Trophoblast cell (in vitro differentiated cells and primary cell): Measurements from ENCODE around the gene TCP11.

Experiments
- DNase-seq, 2 donors: peaks; one replicate each; pipeline ENCODE4 v3.0.0-alpha.2; 2016
- H2AFZ ChIP-seq: 2 replicates; pipeline ENCODE4 v1.6.1; 2013; ENCODE audit warnings: low read length, moderate library complexity, mild to moderate bottlenecking; ENCODE audit not compliant: insufficient read depth, poor library complexity
- H2AK5ac ChIP-seq: 2 replicates; pipeline ENCODE4 v1.6.1; 2013; ENCODE audit warnings: mild to moderate bottlenecking, low read length
- H2BK120ac ChIP-seq: 2 replicates; pipeline ENCODE4 v1.6.1; 2013; ENCODE audit warnings: low read length, mild to moderate bottlenecking, moderate library complexity; ENCODE audit not compliant: insufficient read depth, poor library complexity
- H2BK12ac ChIP-seq: 2 replicates; pipeline ENCODE4 v1.6.1; 2013; ENCODE audit warnings: mild to moderate bottlenecking, low read length, moderate library complexity
- H2BK5ac ChIP-seq: 2 replicates; pipeline ENCODE4 v1.6.1; 2013; ENCODE audit warnings: low read length, low read depth, moderate library complexity, mild to moderate bottlenecking; ENCODE audit not compliant: poor library complexity
- H3K14ac ChIP-seq: 2 replicates; pipeline ENCODE4 v1.6.1; 2013; ENCODE audit warnings: mild to moderate bottlenecking, low read length
- H3K18ac ChIP-seq: 2 replicates; pipeline ENCODE4 v1.6.1; 2013; ENCODE audit warnings: mild to moderate bottlenecking, low read length
- H3K23ac ChIP-seq: 2 replicates; pipeline ENCODE4 v1.6.1; 2013; ENCODE audit warnings: low read length
- H3K27ac ChIP-seq: 2 replicates; pipeline ENCODE4 v1.5.1; 2013; ENCODE audit warnings: low read depth, mild to moderate bottlenecking, inconsistent platforms, low read length, moderate library complexity
- H3K27me3 ChIP-seq: 2 replicates; pipeline ENCODE4 v1.6.1; 2013; ENCODE audit warnings: inconsistent platforms, mild to moderate bottlenecking, low read length, moderate library complexity; ENCODE audit not compliant: insufficient read depth
- H3K36me3 ChIP-seq, 2 experiments: 1 replicate in 1 of 2; 2 replicates in 1 of 2; pipeline ENCODE4 v1.6.1; 2013; ENCODE audit warnings: low read length in 2 of 2, mild to moderate bottlenecking in 2 of 2, moderate library complexity in 1 of 2; ENCODE audit not compliant: insufficient read depth in 2 of 2, control insufficient read depth in 1 of 2
- H3K4ac ChIP-seq: 2 replicates; pipeline ENCODE4 v1.6.1; 2013; ENCODE audit warnings: low read depth, mild to moderate bottlenecking, low read length, moderate library complexity
- H3K4me1 ChIP-seq, 2 experiments: 1 replicate in 1 of 2; 2 replicates in 1 of 2; pipeline ENCODE4 v1.6.1; 2013; ENCODE audit warnings: low read length in 2 of 2, mild to moderate bottlenecking in 2 of 2, moderate library complexity in 1 of 2; ENCODE audit not compliant: insufficient read depth in 2 of 2, control insufficient read depth in 1 of 2
- H3K4me2 ChIP-seq: 2 replicates; pipeline ENCODE4 v1.6.1; 2013; ENCODE audit warnings: inconsistent platforms, mild to moderate bottlenecking, low read length, moderate library complexity
- H3K4me3 ChIP-seq: 2 replicates; pipeline ENCODE4 v1.5.1; 2013; ENCODE audit warnings: mild to moderate bottlenecking, low read depth, low read length, inconsistent platforms
- H3K79me1 ChIP-seq: one replicate; pipeline ENCODE4 v1.6.1; 2013; ENCODE audit warnings: low read length
- H3K79me2 ChIP-seq: 2 replicates; pipeline ENCODE4 v1.6.1; 2013; ENCODE audit warnings: low read length, mild to moderate bottlenecking; ENCODE audit not compliant: control insufficient read depth, insufficient read depth, poor library complexity
- H3K9ac ChIP-seq: 2 replicates; pipeline ENCODE4 v1.6.1; 2013; ENCODE audit warnings: mild to moderate bottlenecking, low read length
- H3K9me3 ChIP-seq: 2 replicates; pipeline ENCODE4 v1.6.1; 2013; ENCODE audit warnings: low read depth, mild to moderate bottlenecking, control low read depth, inconsistent platforms, low read length; ENCODE audit not compliant: insufficient read depth
- H4K12ac ChIP-seq: 2 replicates; pipeline ENCODE4 v1.6.1; 2013; ENCODE audit warnings: low read depth, mild to moderate bottlenecking, low read length, moderate library complexity
- H4K8ac ChIP-seq: 2 replicates; pipeline ENCODE4 v1.6.1; 2013; ENCODE audit warnings: low read depth, mild to moderate bottlenecking, low read length, moderate library complexity
- H4K91ac ChIP-seq: one replicate; pipeline ENCODE4 v1.6.1; 2013; ENCODE audit warnings: low read depth, mild to moderate bottlenecking, low read length, moderate library complexity
- WGBS: extraction: QIAGEN DNeasy Blood & Tissue Kit; methylation state at CpG from one replicate; pipeline ENCODE4 v1.1.7; 2013; ENCODE audit warnings: missing lambda C conversion rate; ENCODE audit not compliant: insufficient read length, insufficient coverage; ENCODE audit errors: extremely low coverage; 5-methylcytosine and 5-hydroxymethylcytosine counted together

The TCP11 gene

DNA sequence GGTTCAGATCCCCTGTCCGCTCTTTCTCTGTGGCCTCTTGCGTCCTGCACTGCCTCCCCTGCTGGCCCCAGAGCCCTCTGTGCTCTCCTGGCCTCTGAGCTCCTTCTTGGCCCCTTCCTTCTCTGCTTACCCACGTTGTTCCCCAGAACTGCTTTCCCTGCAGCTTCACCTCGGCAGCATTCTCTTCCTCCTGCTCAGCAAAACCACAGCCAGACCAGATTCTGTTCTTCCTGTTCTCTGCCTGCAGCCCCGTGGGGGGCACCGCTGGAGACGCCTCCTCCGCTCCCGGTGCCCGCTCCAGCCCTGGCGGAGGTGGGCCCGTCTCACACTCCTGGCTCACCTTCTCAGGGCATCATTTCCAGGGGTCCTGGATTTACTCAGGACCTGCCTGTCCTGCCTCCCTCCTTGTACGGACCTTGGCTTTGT lies 59.7 kb downstream of the TCP11 start:
- Histone ChIP-seq H3K9me3 (peaks cover 6% of the 10 kb centered on the region), H3K9ac (no peak overlapping the region), H3K18ac (no peak overlapping the region), H3K14ac (no peak overlapping the region), H3K23ac (no peak overlapping the region), H2AK5ac (no peak overlapping the region), H2BK120ac (no peak overlapping the region), H2AFZ (no peak overlapping the region), H3K4ac (no peak overlapping the region), H3K79me2 (no peaks in the 10 kb centered on the region), H3K4me1 (no peaks in the 10 kb centered on the region), H4K12ac (no peak overlapping the region), H3K27me3 (no peaks in the 10 kb centered on the region), H4K91ac (no peak overlapping the region), H2BK5ac (no peak overlapping the region), H3K4me2 (no peak overlapping the region), H3K27ac (no peak overlapping the region), H3K79me1 (no peaks in the 10 kb centered on the region), H3K36me3 (peaks cover 99% of the 10 kb centered on the region in 2 experiments), H4K8ac (no peak overlapping the region), H3K4me3 (no peak overlapping the region), H2BK12ac (no peak overlapping the region)
- WGBS, result no CpG with 5 or more reads among the region's 13 CpGs
- DNase-seq, result no peak

DNA sequence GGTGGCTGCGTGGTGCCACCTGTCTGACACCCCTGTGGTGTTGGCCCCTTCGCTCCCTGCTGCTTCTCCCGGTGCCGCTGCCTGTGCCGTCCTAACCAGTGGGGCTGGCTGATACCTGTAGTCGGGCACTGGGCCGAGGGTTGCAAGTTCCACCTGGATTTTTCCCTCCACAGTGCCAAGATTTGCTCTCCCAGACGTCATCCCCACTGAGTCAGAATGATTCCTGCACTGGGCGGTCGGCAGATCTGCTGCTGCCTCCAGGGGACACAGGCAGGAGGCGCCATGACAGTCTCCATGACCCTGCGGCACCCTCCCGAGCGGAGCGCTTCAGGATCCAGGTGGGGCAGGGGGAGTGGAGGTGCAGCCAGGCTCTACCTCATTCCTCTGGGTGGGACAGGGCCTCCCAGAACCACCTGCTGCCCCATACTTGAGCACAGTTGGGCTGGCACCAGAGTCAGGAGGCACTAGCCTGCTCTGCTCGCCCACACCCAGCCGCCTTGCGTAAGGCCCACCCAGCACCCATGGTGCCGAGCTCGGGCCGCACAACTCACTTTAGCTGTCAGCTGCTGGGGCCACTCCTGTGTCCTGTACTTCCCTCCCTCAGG lies 60.2 kb downstream of the TCP11 start:
- Histone ChIP-seq H3K23ac (no peak overlapping the region), H3K14ac (no peak overlapping the region), H2AK5ac (no peak overlapping the region), H3K4me3 (no peak overlapping the region), H2BK5ac (no peak overlapping the region), H3K27me3 (no peaks in the 10 kb centered on the region), H4K8ac (no peak overlapping the region), H2BK120ac (no peak overlapping the region), H2BK12ac (no peak overlapping the region), H3K36me3 (peaks cover 97 to 99% of the 10 kb centered on the region in 2 experiments), H4K12ac (no peak overlapping the region), H3K79me2 (no peaks in the 10 kb centered on the region), H4K91ac (no peak overlapping the region), H3K27ac (no peak overlapping the region), H3K9me3 (peaks cover 6% of the 10 kb centered on the region), H3K9ac (no peak overlapping the region), H3K4me1 (no peaks in the 10 kb centered on the region), H3K18ac (no peak overlapping the region), H3K79me1 (no peaks in the 10 kb centered on the region), H3K4me2 (no peak overlapping the region), H3K4ac (no peak overlapping the region), H2AFZ (no peak overlapping the region)
- WGBS, result no CpG with 5 or more reads among the region's 21 CpGs
- DNase-seq, result no peak

DNA sequence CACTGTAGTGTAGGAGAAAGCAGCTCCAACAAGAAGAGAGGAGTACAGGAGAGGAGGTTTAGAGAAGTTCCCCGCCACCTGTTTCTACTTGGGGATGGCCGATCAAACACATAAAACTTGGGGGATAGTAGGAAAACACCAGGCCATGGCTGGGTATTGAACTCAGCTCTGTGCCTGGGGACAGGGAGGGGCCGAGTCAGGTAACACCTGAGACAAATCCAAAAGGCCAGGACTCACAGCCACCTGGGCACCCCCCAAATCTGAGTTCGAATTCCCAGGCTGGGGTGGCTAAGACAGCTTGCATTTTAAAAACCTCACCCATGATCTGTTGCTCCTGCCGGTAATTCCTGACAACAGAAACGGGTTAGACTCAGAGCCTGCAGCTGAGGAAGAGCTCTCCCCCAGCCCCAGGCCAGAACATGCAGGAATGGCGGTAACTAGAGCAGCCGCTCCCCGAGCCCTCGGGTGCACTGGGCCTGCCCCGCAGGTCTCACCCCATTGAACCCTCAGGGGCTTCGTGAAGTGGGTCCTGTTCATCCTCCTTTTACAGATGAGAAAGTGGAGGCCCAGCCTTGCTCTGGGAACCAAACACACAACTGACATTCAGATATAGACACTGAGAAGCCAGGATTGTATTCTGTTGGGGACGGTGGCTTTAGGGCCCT lies 61.0 kb downstream of the TCP11 start:
- Histone ChIP-seq H3K27me3 (no peaks in the 10 kb centered on the region), H3K23ac (no peak overlapping the region), H3K36me3 (peaks cover 95 to 97% of the 10 kb centered on the region in 2 experiments), H3K18ac (no peak overlapping the region), H2AFZ (no peak overlapping the region), H3K4me3 (no peak overlapping the region), H2BK12ac (no peak overlapping the region), H3K27ac (no peak overlapping the region), H2BK5ac (no peak overlapping the region), H3K9me3 (peaks cover 6% of the 10 kb centered on the region), H2BK120ac (no peak overlapping the region), H3K79me2 (no peaks in the 10 kb centered on the region), H4K8ac (no peak overlapping the region), H3K14ac (no peak overlapping the region), H3K4me1 (no peaks in the 10 kb centered on the region), H3K79me1 (no peaks in the 10 kb centered on the region), H3K4ac (no peak overlapping the region), H3K9ac (no peak overlapping the region), H4K12ac (no peak overlapping the region), H3K4me2 (no peak overlapping the region), H2AK5ac (no peak overlapping the region), H4K91ac (no peak overlapping the region)
- DNase-seq, result no peak
- no CpG with 5 or more reads among the region's 13 CpGs for WGBS

DNA sequence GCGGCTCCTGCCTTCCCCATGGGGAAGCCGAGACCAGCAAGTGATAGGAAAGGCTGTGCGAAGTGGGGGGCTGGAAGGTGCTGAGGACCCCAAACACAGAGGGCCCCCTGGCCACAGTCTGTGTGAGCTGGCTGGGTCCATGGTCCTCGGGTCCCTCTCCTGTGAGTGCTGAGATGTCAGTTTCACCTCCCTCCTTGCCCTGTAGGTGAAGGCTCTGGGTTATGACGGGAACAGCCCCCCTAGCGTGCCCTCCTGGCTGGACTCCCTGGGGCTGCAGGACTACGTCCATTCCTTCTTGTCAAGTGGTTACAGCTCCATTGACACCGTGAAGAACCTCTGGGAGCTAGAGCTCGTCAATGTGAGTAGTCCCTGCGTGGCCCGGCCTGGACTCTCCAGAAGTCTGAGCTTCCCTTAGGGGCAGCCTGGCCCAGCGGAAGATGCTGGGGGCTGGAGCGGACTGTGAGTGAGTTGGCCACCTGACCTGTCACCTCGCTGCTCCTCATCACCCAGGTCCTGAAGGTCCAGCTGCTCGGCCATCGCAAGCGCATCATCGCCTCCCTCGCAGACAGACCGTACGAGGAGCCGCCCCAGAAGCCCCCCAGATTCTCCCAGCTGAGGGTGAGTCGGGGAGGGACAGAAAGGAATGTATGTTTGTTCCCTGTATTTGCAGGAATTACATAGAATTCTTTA lies 61.7 kb downstream of the TCP11 start:
- H3K79me2 ChIP-seq, result no peaks in the 10 kb centered on the region
- no peak overlapping the region for H4K12ac ChIP-seq
- peaks cover 92 to 94% of the 10 kb centered on the region in 2 experiments for H3K36me3 ChIP-seq
- no peak overlapping the region for H2AK5ac ChIP-seq
- no CpG with 5 or more reads among the region's 23 CpGs for WGBS
- no peak for DNase-seq
- H4K8ac ChIP-seq, result no peak overlapping the region
- H3K18ac ChIP-seq, result no peak overlapping the region
- no peak overlapping the region for H3K14ac ChIP-seq
- no peaks in the 10 kb centered on the region for H3K4me1 ChIP-seq
- no peak overlapping the region for H2BK120ac ChIP-seq
- H2BK12ac ChIP-seq, result no peak overlapping the region
- no peak overlapping the region for H3K4me3 ChIP-seq
- no peak overlapping the region for H2AFZ ChIP-seq
- H3K9me3 ChIP-seq, result peaks cover 8% of the 10 kb centered on the region
- no peak overlapping the region for H3K4ac ChIP-seq
- no peak overlapping the region for H3K4me2 ChIP-seq
- H4K91ac ChIP-seq, result no peak overlapping the region
- no peaks in the 10 kb centered on the region for H3K79me1 ChIP-seq
- no peak overlapping the region for H2BK5ac ChIP-seq
- H3K9ac ChIP-seq, result no peak overlapping the region
- H3K23ac ChIP-seq, result no peak overlapping the region
- no peaks in the 10 kb centered on the region for H3K27me3 ChIP-seq
- no peak overlapping the region for H3K27ac ChIP-seq
